ENCODE results near the gene ATRX. TPM values are rescaled to one million over a fixed set of nuclear protein-coding genes. Genes with fewer than 3 reads are reported as not detected.
"Not testable (repeated sequence)": the region's sequence is repeated elsewhere in the genome, so short reads cannot be mapped to it uniquely, and the experiment has no call there.

The ATRX gene
- polyA plus RNA-seq, 1 donor: 40.7 TPM

DNA sequence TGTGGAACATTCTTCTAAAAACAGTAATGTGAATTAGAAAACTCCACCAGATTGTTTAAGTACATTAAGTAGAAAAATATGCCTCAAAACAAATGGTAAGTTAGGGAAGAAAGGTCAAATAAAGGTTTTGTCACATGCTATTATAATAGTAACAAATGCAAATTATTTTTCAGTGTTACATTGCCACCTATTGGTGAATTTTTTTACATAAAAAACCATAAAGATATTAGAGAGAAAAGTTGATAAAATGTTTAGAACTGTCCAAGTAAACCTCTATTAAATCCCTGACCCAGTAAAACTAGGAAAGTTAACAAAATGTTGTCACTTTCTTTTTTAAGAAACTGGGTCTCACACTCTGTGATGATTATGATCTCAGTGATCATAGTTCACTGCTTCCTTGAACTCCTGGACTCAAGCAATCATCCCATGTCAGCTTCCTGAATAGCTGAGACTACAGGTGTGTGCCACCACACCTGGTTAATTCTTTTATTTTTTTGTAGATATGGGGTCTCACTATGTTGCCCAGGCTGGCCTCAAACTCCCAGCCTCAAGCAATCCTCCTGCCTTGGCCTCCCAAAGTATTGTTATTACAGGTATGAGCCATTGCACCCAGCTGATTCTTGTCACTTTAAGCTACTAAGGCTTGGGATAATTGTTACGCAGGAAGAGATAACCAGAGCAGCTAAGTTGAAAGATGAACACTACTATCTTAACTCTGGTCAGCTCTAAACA, 157.6 kb downstream of the ATRX start:
- no peak overlapping the region for H3K27ac ChIP-seq (ENCODE audit: low read length)
- peak in 1 of 2 donors; percentile 1 for DNase-seq
- H3K36me3 ChIP-seq (ENCODE audit: control insufficient read depth, insufficient read depth, low read length): peaks cover 5% of the 10 kb centered on the region
- no peaks in the 10 kb centered on the region for H3K27me3 ChIP-seq (ENCODE audit: control insufficient read depth, insufficient read depth, low read length)
- WGBS (ENCODE audit: insufficient coverage, low lambda C conversion rate): no CpG with 5 or more reads among the region's 1 CpG
- H3K9me3 ChIP-seq (ENCODE audit: control insufficient read depth, low read depth, low read length): no peaks in the 10 kb centered on the region
- H3K4me1 ChIP-seq (ENCODE audit: control insufficient read depth, insufficient read depth, low read length): no peaks in the 10 kb centered on the region
- no peak overlapping the region for H3K4me3 ChIP-seq (ENCODE audit: low read length)

DNA sequence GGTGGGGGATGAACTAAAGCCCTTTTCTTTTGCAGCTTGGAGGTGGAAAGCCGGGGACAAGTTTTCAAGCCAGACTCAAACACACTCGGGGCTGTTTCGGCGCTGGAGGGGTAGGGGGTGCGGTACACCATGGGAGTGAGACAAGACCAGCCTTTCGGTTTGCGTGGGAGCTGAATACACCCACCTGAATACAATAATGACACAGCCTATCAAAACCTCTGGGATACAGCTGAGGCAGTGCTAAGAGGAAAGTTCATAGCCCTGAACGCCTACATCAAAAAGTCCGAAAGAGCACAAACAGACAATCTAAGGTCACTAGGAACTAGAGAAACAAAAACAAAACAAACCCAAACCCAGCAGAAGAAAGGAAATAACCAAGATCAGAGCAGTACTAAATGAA, 163.3 kb downstream of the ATRX start:
- Histone ChIP-seq H3K4me1 (ENCODE audit: control insufficient read depth, insufficient read depth, low read length) (no peaks in the 10 kb centered on the region), H3K9me3 (ENCODE audit: control insufficient read depth, low read depth, low read length) (no peaks in the 10 kb centered on the region), H3K27me3 (ENCODE audit: control insufficient read depth, insufficient read depth, low read length) (no peaks in the 10 kb centered on the region), H3K4me3 (ENCODE audit: low read length) (no peak overlapping the region), H3K27ac (ENCODE audit: low read length) (no peak overlapping the region), H3K36me3 (ENCODE audit: control insufficient read depth, insufficient read depth, low read length) (peaks cover 3% of the 10 kb centered on the region)
- DNase-seq: no peak
- no CpG with 5 or more reads among the region's 9 CpGs for WGBS (ENCODE audit: insufficient coverage, low lambda C conversion rate)

DNA sequence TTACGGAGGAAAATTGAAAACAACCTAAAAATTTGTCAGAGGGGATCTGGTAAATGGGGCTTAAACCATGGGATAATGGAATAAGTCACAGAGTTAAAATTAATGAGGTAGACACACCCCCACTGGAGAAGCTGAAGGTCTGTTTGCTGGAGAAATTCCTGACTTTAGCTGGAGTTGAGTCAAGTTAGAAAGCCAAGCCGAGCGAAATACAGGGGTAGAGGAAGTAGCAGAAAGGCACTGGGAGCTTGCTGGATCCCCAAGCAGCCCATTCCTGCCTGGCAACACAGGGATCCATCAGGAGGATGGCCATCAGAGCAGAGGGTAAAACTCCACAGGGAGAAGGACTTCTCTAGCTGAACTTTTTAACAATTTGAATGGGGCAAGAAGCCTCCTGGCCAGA, 163.8 kb downstream of the ATRX start:
- no peak for DNase-seq
- H3K36me3 ChIP-seq (ENCODE audit: control insufficient read depth, insufficient read depth, low read length): peaks cover 2% of the 10 kb centered on the region
- no peaks in the 10 kb centered on the region for H3K9me3 ChIP-seq (ENCODE audit: control insufficient read depth, low read depth, low read length)
- no peaks in the 10 kb centered on the region for H3K4me1 ChIP-seq (ENCODE audit: control insufficient read depth, insufficient read depth, low read length)
- no CpG with 5 or more reads among the region's 3 CpGs for WGBS (ENCODE audit: insufficient coverage, low lambda C conversion rate)
- no peaks in the 10 kb centered on the region for H3K27me3 ChIP-seq (ENCODE audit: control insufficient read depth, insufficient read depth, low read length)
- H3K27ac ChIP-seq (ENCODE audit: low read length): no peak overlapping the region
- no peak overlapping the region for H3K4me3 ChIP-seq (ENCODE audit: low read length)

DNA sequence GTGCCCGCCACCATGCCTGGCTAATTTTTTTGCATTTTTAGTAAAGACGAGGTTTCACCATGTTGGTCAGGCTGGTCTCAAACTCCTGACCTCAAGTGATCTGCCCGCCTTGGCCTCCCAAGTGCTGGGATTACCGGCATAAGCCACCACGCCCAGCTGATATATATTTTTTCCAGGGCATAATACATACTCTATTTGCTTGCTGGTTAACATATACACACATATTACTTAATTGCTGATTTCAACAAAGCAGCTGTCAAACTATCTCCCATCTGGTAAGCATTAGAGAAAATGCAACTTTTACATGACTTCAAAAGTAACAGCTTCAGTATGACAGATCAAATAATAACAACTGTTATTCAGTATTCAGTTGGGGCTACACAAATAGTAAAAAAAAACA, 164.6 kb downstream of the ATRX start:
- not testable (repeated sequence) for DNase-seq; H3K36me3 ChIP-seq (ENCODE audit: control insufficient read depth, insufficient read depth, low read length); H3K27me3 ChIP-seq (ENCODE audit: control insufficient read depth, insufficient read depth, low read length); H3K27ac ChIP-seq (ENCODE audit: low read length); H3K4me3 ChIP-seq (ENCODE audit: low read length); H3K4me1 ChIP-seq (ENCODE audit: control insufficient read depth, insufficient read depth, low read length); H3K9me3 ChIP-seq (ENCODE audit: control insufficient read depth, low read depth, low read length)
- no CpG with 5 or more reads among the region's 5 CpGs for WGBS (ENCODE audit: insufficient coverage, low lambda C conversion rate)

DNA sequence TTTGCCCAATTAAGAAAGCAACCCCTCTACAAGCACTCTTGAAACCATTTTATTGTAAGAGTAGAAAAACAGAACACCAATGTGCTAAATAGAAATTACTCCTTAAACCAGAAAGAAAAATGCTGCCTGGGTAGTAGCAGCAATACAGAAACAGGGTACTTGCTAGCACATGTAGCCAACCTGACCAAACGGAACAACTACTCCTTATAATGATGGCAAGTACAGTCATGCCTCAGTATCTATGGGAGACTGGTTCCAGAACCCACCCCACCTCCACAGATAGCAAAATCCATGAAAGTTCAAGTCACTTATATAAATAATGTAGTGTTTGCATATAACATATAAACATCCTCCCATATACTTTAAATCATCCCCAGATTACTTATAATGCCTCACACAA, 168.8 kb downstream of the ATRX start:
- H3K4me1 ChIP-seq (ENCODE audit: control insufficient read depth, insufficient read depth, low read length): no peaks in the 10 kb centered on the region
- WGBS (ENCODE audit: insufficient coverage, low lambda C conversion rate): no CpG with 5 or more reads among the region's 1 CpG
- no peaks in the 10 kb centered on the region for H3K27me3 ChIP-seq (ENCODE audit: control insufficient read depth, insufficient read depth, low read length)
- DNase-seq: no peak
- no peak overlapping the region for H3K4me3 ChIP-seq (ENCODE audit: low read length)
- H3K27ac ChIP-seq (ENCODE audit: low read length): no peak overlapping the region
- peaks cover 9% of the 10 kb centered on the region for H3K36me3 ChIP-seq (ENCODE audit: control insufficient read depth, insufficient read depth, low read length)
- H3K9me3 ChIP-seq (ENCODE audit: control insufficient read depth, low read depth, low read length): no peaks in the 10 kb centered on the region

DNA sequence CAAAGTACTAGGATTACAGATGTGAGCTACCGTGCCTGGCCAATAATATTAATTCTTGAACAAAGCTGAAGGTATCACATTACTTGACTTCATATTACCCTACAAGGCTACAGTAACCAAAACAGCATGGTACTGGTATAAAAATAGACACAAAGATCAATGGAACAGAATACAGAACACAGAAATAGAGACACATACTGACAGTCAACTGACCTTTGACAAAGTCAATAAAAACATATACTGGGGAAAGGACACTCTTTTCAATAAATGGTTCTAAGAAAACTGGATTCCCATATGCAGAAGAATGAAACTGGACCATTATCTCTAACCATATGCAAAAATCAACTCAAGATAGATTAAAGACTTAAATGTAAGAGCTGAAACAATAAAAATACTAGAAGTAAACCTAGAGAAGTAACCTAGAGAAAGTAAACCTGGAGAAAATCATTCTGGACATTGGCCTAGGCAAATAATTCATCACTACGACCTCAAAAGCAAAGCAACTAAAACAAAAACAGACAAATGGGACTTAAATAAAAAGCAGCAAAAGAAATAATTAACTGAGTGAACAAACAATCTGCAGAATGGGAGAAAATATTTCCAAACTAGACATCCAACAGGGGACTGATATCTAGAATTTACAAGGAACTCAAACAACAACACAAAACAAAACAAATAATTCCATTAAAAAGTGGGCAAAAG, 182.2 kb downstream of the ATRX start:
- H3K36me3 ChIP-seq (ENCODE audit: control insufficient read depth, insufficient read depth, low read length): peaks cover 2% of the 10 kb centered on the region
- H3K9me3 ChIP-seq (ENCODE audit: control insufficient read depth, low read depth, low read length): no peaks in the 10 kb centered on the region
- H3K27me3 ChIP-seq (ENCODE audit: control insufficient read depth, insufficient read depth, low read length): no peaks in the 10 kb centered on the region
- no peaks in the 10 kb centered on the region for H3K4me1 ChIP-seq (ENCODE audit: control insufficient read depth, insufficient read depth, low read length)
- no CpG with 5 or more reads among the region's 2 CpGs for WGBS (ENCODE audit: insufficient coverage, low lambda C conversion rate)
- H3K27ac ChIP-seq (ENCODE audit: low read length): no peak overlapping the region
- no peak overlapping the region for H3K4me3 ChIP-seq (ENCODE audit: low read length)
- DNase-seq: no peak

DNA sequence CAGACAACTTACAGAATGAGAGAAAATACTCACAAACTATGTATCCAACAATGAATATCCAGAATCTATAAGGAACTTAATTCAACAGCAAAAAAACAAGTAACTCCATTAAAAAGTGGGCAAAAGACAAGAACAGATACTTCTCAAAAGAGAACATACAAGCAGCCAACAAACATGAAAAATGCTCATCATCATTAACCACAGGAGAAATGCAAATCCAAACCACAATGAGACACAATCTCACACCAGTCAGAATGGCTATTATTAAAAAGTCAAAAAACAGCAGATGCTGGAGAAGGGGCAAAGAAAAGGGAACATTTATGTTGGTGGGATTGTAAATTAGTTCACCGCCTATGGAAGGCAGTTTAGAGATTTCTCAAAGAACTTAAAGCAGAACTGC, 188.5 kb downstream of the ATRX start:
- H3K4me3 ChIP-seq (ENCODE audit: low read length): no peak overlapping the region
- H3K27ac ChIP-seq (ENCODE audit: low read length): no peak overlapping the region
- no peaks in the 10 kb centered on the region for H3K4me1 ChIP-seq (ENCODE audit: control insufficient read depth, insufficient read depth, low read length)
- H3K9me3 ChIP-seq (ENCODE audit: control insufficient read depth, low read depth, low read length): no peaks in the 10 kb centered on the region
- no peak for DNase-seq
- no CpG with 5 or more reads among the region's 1 CpG for WGBS (ENCODE audit: insufficient coverage, low lambda C conversion rate)
- H3K36me3 ChIP-seq (ENCODE audit: control insufficient read depth, insufficient read depth, low read length): peaks cover 8% of the 10 kb centered on the region
- no peaks in the 10 kb centered on the region for H3K27me3 ChIP-seq (ENCODE audit: control insufficient read depth, insufficient read depth, low read length)

DNA sequence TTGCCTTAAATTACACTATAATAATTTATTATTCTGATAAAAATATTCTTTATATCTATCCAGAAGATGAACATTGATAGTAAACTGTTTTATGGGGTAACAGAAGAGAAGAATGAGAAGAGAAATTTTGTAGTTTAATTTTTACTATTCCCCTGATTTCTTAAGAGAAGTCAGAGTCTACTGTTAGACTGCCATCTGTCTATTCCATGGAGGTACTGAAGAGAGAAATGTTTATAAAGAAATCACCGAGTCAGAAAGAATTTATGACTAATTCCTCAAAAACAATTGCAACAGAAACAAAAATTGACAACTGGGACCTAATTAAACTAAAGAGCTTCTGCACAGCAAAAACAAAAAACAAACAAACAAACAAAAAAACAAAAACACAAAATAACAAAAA, 188.9 kb downstream of the ATRX start:
- Histone ChIP-seq H3K9me3 (ENCODE audit: control insufficient read depth, low read depth, low read length) (no peaks in the 10 kb centered on the region), H3K4me3 (ENCODE audit: low read length) (no peak overlapping the region), H3K4me1 (ENCODE audit: control insufficient read depth, insufficient read depth, low read length) (no peaks in the 10 kb centered on the region), H3K27me3 (ENCODE audit: control insufficient read depth, insufficient read depth, low read length) (no peaks in the 10 kb centered on the region), H3K36me3 (ENCODE audit: control insufficient read depth, insufficient read depth, low read length) (peaks cover 8% of the 10 kb centered on the region), H3K27ac (ENCODE audit: low read length) (no peak overlapping the region)
- no CpG with 5 or more reads among the region's 1 CpG for WGBS (ENCODE audit: insufficient coverage, low lambda C conversion rate)
- no peak for DNase-seq

DNA sequence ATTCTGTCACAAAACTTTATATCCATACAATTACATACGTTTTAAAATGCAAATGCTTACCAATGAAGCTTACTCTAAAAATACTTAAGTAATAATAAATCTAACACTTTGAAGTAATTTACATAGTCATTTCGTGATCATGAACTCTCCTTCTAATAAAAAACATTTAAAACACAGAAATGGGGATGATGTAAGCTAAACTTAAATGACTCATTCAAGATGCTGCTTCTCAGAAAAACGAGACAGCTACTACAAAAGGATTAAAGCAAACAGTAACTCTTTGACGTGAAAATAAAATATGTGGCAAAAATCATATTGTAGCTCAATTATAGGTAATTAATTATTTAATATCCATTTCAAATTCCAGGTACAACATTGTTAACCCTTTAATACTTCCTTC, 190.2 kb downstream of the ATRX start:
- no peak for DNase-seq
- WGBS (ENCODE audit: insufficient coverage, low lambda C conversion rate): 100% methylated on average over 1 of the region's 4 CpGs
- H3K4me3 ChIP-seq (ENCODE audit: low read length): no peak overlapping the region
- peaks cover 6% of the 10 kb centered on the region for H3K36me3 ChIP-seq (ENCODE audit: control insufficient read depth, insufficient read depth, low read length)
- no peak overlapping the region for H3K27ac ChIP-seq (ENCODE audit: low read length)
- H3K27me3 ChIP-seq (ENCODE audit: control insufficient read depth, insufficient read depth, low read length): no peaks in the 10 kb centered on the region
- H3K4me1 ChIP-seq (ENCODE audit: control insufficient read depth, insufficient read depth, low read length): no peaks in the 10 kb centered on the region
- no peaks in the 10 kb centered on the region for H3K9me3 ChIP-seq (ENCODE audit: control insufficient read depth, low read depth, low read length)

DNA sequence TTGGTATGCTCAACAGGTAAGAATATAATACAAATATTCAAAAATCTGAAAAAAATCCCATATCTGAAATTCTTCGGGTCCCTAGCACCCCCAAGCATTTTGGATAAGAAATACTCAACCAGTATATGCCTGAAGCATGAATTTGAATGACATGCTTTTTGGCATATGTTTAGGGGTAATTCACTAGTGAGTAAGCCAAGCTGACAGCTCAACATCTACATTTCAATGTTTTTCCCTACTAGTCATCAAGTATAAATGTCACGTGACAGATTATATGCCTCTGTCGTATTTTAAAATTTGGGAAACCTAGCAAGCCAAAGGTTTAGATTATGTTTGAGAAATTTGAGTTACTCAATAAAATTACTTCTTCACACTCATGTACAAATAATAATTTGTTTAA, 213.7 kb downstream of the ATRX start:
- H3K4me3 ChIP-seq (ENCODE audit: low read length): no peak overlapping the region
- DNase-seq: no peak
- H3K9me3 ChIP-seq (ENCODE audit: control insufficient read depth, low read depth, low read length): no peaks in the 10 kb centered on the region
- H3K27ac ChIP-seq (ENCODE audit: low read length): no peak overlapping the region
- peaks cover 6% of the 10 kb centered on the region for H3K36me3 ChIP-seq (ENCODE audit: control insufficient read depth, insufficient read depth, low read length)
- H3K27me3 ChIP-seq (ENCODE audit: control insufficient read depth, insufficient read depth, low read length): no peaks in the 10 kb centered on the region
- no peaks in the 10 kb centered on the region for H3K4me1 ChIP-seq (ENCODE audit: control insufficient read depth, insufficient read depth, low read length)
- no CpG with 5 or more reads among the region's 3 CpGs for WGBS (ENCODE audit: insufficient coverage, low lambda C conversion rate)

DNA sequence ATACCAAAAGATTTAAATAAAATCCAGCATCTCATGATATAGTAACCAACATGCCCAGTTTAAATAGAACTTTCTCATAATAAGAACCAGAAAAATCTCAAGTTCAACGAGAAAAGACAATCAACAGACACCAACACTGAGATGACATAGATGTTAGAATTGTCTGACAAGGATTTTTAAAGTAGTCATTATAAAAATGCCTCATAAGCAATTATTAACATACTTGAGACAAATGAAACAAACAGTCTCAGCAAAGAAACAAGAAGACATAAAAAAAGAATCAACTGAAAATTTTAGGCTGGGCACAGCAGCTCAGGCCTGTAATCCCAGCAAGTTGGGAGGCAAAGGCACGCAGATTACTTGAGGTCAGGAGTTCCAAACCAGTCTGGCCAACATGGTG, 220.7 kb downstream of the ATRX start:
- WGBS (ENCODE audit: insufficient coverage, low lambda C conversion rate): no CpG with 5 or more reads among the region's 2 CpGs
- Histone ChIP-seq H3K4me3 (ENCODE audit: low read length) (no peak overlapping the region), H3K36me3 (ENCODE audit: control insufficient read depth, insufficient read depth, low read length) (no peaks in the 10 kb centered on the region), H3K27me3 (ENCODE audit: control insufficient read depth, insufficient read depth, low read length) (no peaks in the 10 kb centered on the region), H3K9me3 (ENCODE audit: control insufficient read depth, low read depth, low read length) (no peaks in the 10 kb centered on the region), H3K4me1 (ENCODE audit: control insufficient read depth, insufficient read depth, low read length) (no peaks in the 10 kb centered on the region), H3K27ac (ENCODE audit: low read length) (no peak overlapping the region)
- no peak for DNase-seq

Measured in large intestine (tissue), 3 donors.